HepG2 (cell line): ENCODE measurements around the gene CTIF.

Source experiments
- ESRRA ChIP-seq: sonication (generic); formaldehyde crosslinking; IDR thresholded peaks from 2 replicates; pipeline ENCODE4 v1.5.1; 2020; ENCODE audit warnings: mild to moderate bottlenecking, low read depth, missing genetic modification reagents
- NFE2L1 ChIP-seq: sonication (generic); formaldehyde crosslinking; IDR thresholded peaks from 2 replicates; pipeline ENCODE4 v1.4.0; 2020; ENCODE audit warnings: missing genetic modification reagents, mild to moderate bottlenecking, borderline replicate concordance
- ZBTB10 ChIP-seq: sonication (generic); formaldehyde crosslinking; IDR thresholded peaks from 2 replicates; pipeline ENCODE4 v1.4.0; 2020; ENCODE audit warnings: missing genetic modification reagents, borderline replicate concordance
- TF ChIP-seq, protein P1 (sequence below): sonication (generic); formaldehyde crosslinking; IDR thresholded peaks from 2 replicates; pipeline ENCODE4 v1.5.0; 2020; ENCODE audit warnings: mild to moderate bottlenecking, missing genetic modification reagents, moderate library complexity

DNA sequence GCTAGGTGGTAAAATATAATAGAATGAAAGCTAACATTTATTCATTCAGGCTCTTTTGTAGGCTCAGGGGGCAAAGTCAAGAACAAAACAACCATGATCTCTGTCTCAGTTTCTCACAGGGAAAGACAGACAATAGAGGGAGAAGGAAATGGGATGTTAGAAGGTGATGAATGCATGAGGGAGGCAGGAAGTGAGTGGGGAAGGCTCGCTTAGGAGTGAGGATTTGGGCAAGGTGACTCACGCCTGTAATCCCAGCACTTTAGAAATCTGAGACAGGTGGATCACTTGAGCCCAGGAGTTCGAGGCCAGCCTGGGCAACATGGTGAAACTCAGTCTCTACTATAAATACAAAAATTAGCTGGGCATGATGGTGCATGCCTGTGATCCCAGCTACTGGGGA lies 88.4 kb downstream of the CTIF start:
- TF ChIP-seq, protein P1, sequence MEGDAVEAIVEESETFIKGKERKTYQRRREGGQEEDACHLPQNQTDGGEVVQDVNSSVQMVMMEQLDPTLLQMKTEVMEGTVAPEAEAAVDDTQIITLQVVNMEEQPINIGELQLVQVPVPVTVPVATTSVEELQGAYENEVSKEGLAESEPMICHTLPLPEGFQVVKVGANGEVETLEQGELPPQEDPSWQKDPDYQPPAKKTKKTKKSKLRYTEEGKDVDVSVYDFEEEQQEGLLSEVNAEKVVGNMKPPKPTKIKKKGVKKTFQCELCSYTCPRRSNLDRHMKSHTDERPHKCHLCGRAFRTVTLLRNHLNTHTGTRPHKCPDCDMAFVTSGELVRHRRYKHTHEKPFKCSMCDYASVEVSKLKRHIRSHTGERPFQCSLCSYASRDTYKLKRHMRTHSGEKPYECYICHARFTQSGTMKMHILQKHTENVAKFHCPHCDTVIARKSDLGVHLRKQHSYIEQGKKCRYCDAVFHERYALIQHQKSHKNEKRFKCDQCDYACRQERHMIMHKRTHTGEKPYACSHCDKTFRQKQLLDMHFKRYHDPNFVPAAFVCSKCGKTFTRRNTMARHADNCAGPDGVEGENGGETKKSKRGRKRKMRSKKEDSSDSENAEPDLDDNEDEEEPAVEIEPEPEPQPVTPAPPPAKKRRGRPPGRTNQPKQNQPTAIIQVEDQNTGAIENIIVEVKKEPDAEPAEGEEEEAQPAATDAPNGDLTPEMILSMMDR (CRISPR knock-in tag): no peak
- TF ChIP-seq ESRRA (CRISPR knock-in tag) (no peak), ZBTB10 (CRISPR knock-in tag) (no peak), NFE2L1 (no peak)
